H9 (cell line): Measurements from ENCODE around the gene ERFE. TPM values are rescaled to one million over a fixed set of nuclear protein-coding genes. Genes with fewer than 3 reads are reported as not detected.
A peak's percentile ranks its signal among the peaks of the same experiment; 100 is the strongest.

ENCODE experiments used
- DNase-seq: peaks from one replicate; pipeline ENCODE4 v3.0.0-alpha.2; 2017
- H2AFZ ChIP-seq: one replicate; pipeline ENCODE4 v1.6.1; 2013; ENCODE audit warnings: mild to moderate bottlenecking, low read length, control low read depth, moderate library complexity
- H2AK5ac ChIP-seq: 2 replicates; pipeline ENCODE4 v1.6.1; 2013; ENCODE audit warnings: low read length, control low read depth, mixed read lengths; ENCODE audit not compliant: insufficient read length
- H2BK120ac ChIP-seq: one replicate; pipeline ENCODE4 v1.6.1; 2013; ENCODE audit warnings: low read depth, mild to moderate bottlenecking, low read length, control low read depth, inconsistent platforms; ENCODE audit not compliant: poor library complexity, severe bottlenecking
- H2BK12ac ChIP-seq: 2 replicates; pipeline ENCODE4 v1.6.1; 2013; ENCODE audit warnings: low read length, control low read depth, mixed read lengths, low read depth; ENCODE audit not compliant: insufficient read length
- H2BK15ac ChIP-seq: 2 replicates; pipeline ENCODE4 v1.6.1; 2013; ENCODE audit warnings: low read depth, low read length, control low read depth
- H2BK20ac ChIP-seq: one replicate; pipeline ENCODE4 v1.6.1; 2013; ENCODE audit warnings: low read depth, mild to moderate bottlenecking, low read length, control low read depth, inconsistent platforms; ENCODE audit not compliant: poor library complexity, severe bottlenecking
- H2BK5ac ChIP-seq: 2 replicates; pipeline ENCODE4 v1.6.1; 2013; ENCODE audit warnings: low read length, control low read depth, mixed read lengths; ENCODE audit not compliant: insufficient read length
- H3K14ac ChIP-seq: 2 replicates; pipeline ENCODE4 v1.6.1; 2013; ENCODE audit warnings: low read length, control low read depth; ENCODE audit not compliant: insufficient read depth
- H3K18ac ChIP-seq: 2 replicates; pipeline ENCODE4 v1.6.1; 2013; ENCODE audit warnings: low read depth, mild to moderate bottlenecking, mixed read lengths, low read length, control low read depth; ENCODE audit not compliant: insufficient read length
- H3K23ac ChIP-seq: 2 replicates; pipeline ENCODE4 v1.6.1; 2013; ENCODE audit warnings: low read length, control low read depth, mixed read lengths, low read depth; ENCODE audit not compliant: insufficient read length
- H3K23me2 ChIP-seq: 2 replicates; pipeline ENCODE4 v1.6.1; 2013; ENCODE audit warnings: low read depth, mild to moderate bottlenecking, mixed read lengths, low read length, control low read depth; ENCODE audit not compliant: insufficient read length, poor library complexity, severe bottlenecking
- H3K27ac ChIP-seq: 2 replicates; pipeline ENCODE4 v1.5.1; 2013; ENCODE audit warnings: low read length, control low read depth, mixed read lengths, low read depth; ENCODE audit not compliant: insufficient read length
- H3K27me3 ChIP-seq: 2 replicates; pipeline ENCODE4 v1.6.1; 2013; ENCODE audit warnings: low read length, control low read depth, inconsistent platforms; ENCODE audit not compliant: insufficient read depth
- H3K4ac ChIP-seq: 2 replicates; pipeline ENCODE4 v1.6.1; 2013; ENCODE audit warnings: low read depth, mild to moderate bottlenecking, control low read depth, inconsistent platforms, low read length, moderate library complexity
- H3K4me1 ChIP-seq: 2 replicates; pipeline ENCODE4 v1.6.1; 2013; ENCODE audit warnings: low read length, control low read depth, inconsistent platforms; ENCODE audit not compliant: insufficient read depth
- H3K4me2 ChIP-seq: 2 replicates; pipeline ENCODE4 v1.6.1; 2013; ENCODE audit warnings: low read length, control low read depth, mixed read lengths; ENCODE audit not compliant: insufficient read length, insufficient read depth
- H3K56ac ChIP-seq: 2 replicates; pipeline ENCODE4 v1.6.1; 2013; ENCODE audit warnings: low read depth, mild to moderate bottlenecking, mixed read lengths, low read length, control low read depth; ENCODE audit not compliant: insufficient read length
- H3K79me1 ChIP-seq: 2 replicates; pipeline ENCODE4 v1.6.1; 2013; ENCODE audit warnings: low read depth, mild to moderate bottlenecking, moderate library complexity, low read length, control low read depth, inconsistent platforms; ENCODE audit not compliant: insufficient read depth, poor library complexity, severe bottlenecking
- H3K79me2 ChIP-seq: 2 replicates; pipeline ENCODE4 v1.6.1; 2013; ENCODE audit warnings: low read length, control low read depth, inconsistent platforms; ENCODE audit not compliant: insufficient read depth
- H3K9ac ChIP-seq: 2 replicates; pipeline ENCODE4 v1.6.1; 2013; ENCODE audit warnings: low read length, control low read depth, mixed read lengths; ENCODE audit not compliant: insufficient read length; ENCODE audit errors: extremely low read depth
- H3K9me3 ChIP-seq: one replicate; pipeline ENCODE4 v1.6.1; 2013; ENCODE audit warnings: low read depth, low read length, inconsistent platforms; ENCODE audit not compliant: control insufficient read depth
- H3T11ph ChIP-seq: one replicate; pipeline ENCODE4 v1.6.1; 2013; ENCODE audit warnings: mild to moderate bottlenecking, low read length, control low read depth, inconsistent platforms
- H4K20me1 ChIP-seq: one replicate; pipeline ENCODE4 v1.6.1; 2013; ENCODE audit not compliant: control insufficient read depth, insufficient read length, insufficient read depth
- H4K5ac ChIP-seq: 2 replicates; pipeline ENCODE4 v1.6.1; 2013; ENCODE audit warnings: low read depth, mild to moderate bottlenecking, mixed read lengths, low read length, control low read depth; ENCODE audit not compliant: insufficient read length
- H4K8ac ChIP-seq: replicated peaks from 2 replicates; pipeline ENCODE4 v1.6.1; 2013; ENCODE audit warnings: low read length, control low read depth, mixed read lengths, low read depth; ENCODE audit not compliant: insufficient read length
- H4K91ac ChIP-seq: 2 replicates; pipeline ENCODE4 v1.6.1; 2013; ENCODE audit warnings: low read depth, mild to moderate bottlenecking, moderate library complexity, mixed read lengths, low read length, control low read depth; ENCODE audit not compliant: insufficient read length
- H3K27ac Mint-ChIP-seq, 3 experiments: 2 replicates in 2 of 3; 3 replicates in 1 of 3; pipeline ENCODE4 v1.8.0; 2020 to 2021; ENCODE audit warnings: mixed read lengths in 3 of 3, mild to moderate bottlenecking in 1 of 3, moderate library complexity in 1 of 3
- H3K27me3 Mint-ChIP-seq: 2 replicates; pipeline ENCODE4 v1.8.0; 2021; ENCODE audit warnings: low read depth, mild to moderate bottlenecking, moderate library complexity, mixed read lengths
- H3K36me3 Mint-ChIP-seq, 3 experiments: 2 replicates in 2 of 3; 3 replicates in 1 of 3; pipeline ENCODE4 v1.8.0; 2020 to 2021; ENCODE audit warnings: low read depth in 3 of 3, mixed read lengths in 3 of 3; ENCODE audit not compliant: insufficient read depth in 1 of 3
- H3K4me1 Mint-ChIP-seq, 2 experiments: 2 replicates each; pipeline ENCODE4 v1.8.0; 2020; ENCODE audit warnings: mixed read lengths in 2 of 2
- H3K4me3 Mint-ChIP-seq, 2 experiments: 2 replicates in 1 of 2; 3 replicates in 1 of 2; pipeline ENCODE4 v1.8.0; 2020 to 2021; ENCODE audit warnings: mild to moderate bottlenecking in 2 of 2, mixed read lengths in 2 of 2, moderate library complexity in 1 of 2
- H3K9me3 Mint-ChIP-seq, 2 experiments: 2 replicates in 1 of 2; 3 replicates in 1 of 2; pipeline ENCODE4 v1.8.0; 2020; ENCODE audit warnings: mild to moderate bottlenecking in 2 of 2, mixed read lengths in 2 of 2, moderate library complexity in 1 of 2
- CTCF ChIP-seq: fragments of 200-600 bp; sonication (generic); conservative IDR thresholded peaks from 3 replicates; pipeline ENCODE4 v1.8.0; 2021; ENCODE audit warnings: antibody characterized with exemption, mild to moderate bottlenecking
- WGBS: extraction: QIAGEN DNeasy Blood & Tissue Kit; methylation state at CpG from one replicate; pipeline ENCODE4 v1.1.7; 2013; ENCODE audit warnings: missing lambda C conversion rate, low lambda C conversion rate, mixed read lengths; ENCODE audit not compliant: insufficient read length; ENCODE audit errors: extremely low coverage; 5-methylcytosine and 5-hydroxymethylcytosine counted together
- total RNA-seq: library from RNA; stranded (reverse); gene quantifications from 2 replicates; pipeline ENCODE4 v1.2.1, GENCODE V29; 2021

The ERFE gene
- total RNA-seq, 1 experiment from 2014 or later: 2.1 TPM

GRCh38 chr2:238162846-238163441, 4.2 kb downstream of the ERFE start:
- no peak overlapping the region for H2BK20ac ChIP-seq
- H3K23ac ChIP-seq: no peak overlapping the region
- H3K79me1 ChIP-seq: no peaks in the 10 kb centered on the region
- no peak overlapping the region for H2BK5ac ChIP-seq
- peaks cover 10% of the 10 kb centered on the region for H3K23me2 ChIP-seq
- no peak overlapping the region for H3K14ac ChIP-seq
- no peak overlapping the region for H2BK15ac ChIP-seq
- Mint-ChIP-seq H3K27ac (no peak overlapping the region), H3K4me1 (peaks cover 11 to 14% of the 10 kb centered on the region in 2 experiments), H3K4me3 (peak overlapping the region; percentile 33 to 62; a peak in 3 of 5 replicates), H3K27me3 (peaks cover 62% of the 10 kb centered on the region), H3K9me3 (peaks cover 0 to 4% of the 10 kb centered on the region in 2 experiments; a peak in 1 of 5 replicates), H3K36me3 (peaks cover 0 to 5% (median 0%) of the 10 kb centered on the region in 3 experiments; a peak in 2 of 7 replicates)
- peak overlapping the region; percentile 32 for H3K4me2 ChIP-seq
- WGBS: no CpG with 5 or more reads among the region's 15 CpGs
- no peak overlapping the region for H2AFZ ChIP-seq
- TF ChIP-seq CTCF: no peak
- no peaks in the 10 kb centered on the region for H3K79me2 ChIP-seq
- no peak overlapping the region for H3K56ac ChIP-seq
- H3T11ph ChIP-seq: no peak overlapping the region
- peaks cover 15% of the 10 kb centered on the region; the same call in 1 of the 2 replicates for H3K27me3 ChIP-seq
- H3K9me3 ChIP-seq: no peaks in the 10 kb centered on the region
- H3K4ac ChIP-seq: no peak overlapping the region
- DNase-seq: no peak
- H3K9ac ChIP-seq: no peak overlapping the region
- H2AK5ac ChIP-seq: no peak overlapping the region
- H3K27ac ChIP-seq: no peak overlapping the region
- H3K18ac ChIP-seq: no peak overlapping the region
- H4K8ac ChIP-seq: no peak overlapping the region
- H4K5ac ChIP-seq: no peak overlapping the region
- no peak overlapping the region for H4K91ac ChIP-seq
- H3K4me1 ChIP-seq: no peaks in the 10 kb centered on the region
- no peak overlapping the region for H2BK12ac ChIP-seq
- H2BK120ac ChIP-seq: no peak overlapping the region
- no peaks in the 10 kb centered on the region for H4K20me1 ChIP-seq
